IMR-90 (cell line): ENCODE data around the gene HOXA7. TPM values are rescaled to one million over a fixed set of nuclear protein-coding genes. Genes with fewer than 3 reads are reported as not detected.

ENCODE experiments used
- ATAC-seq: fragments of 200-7000 bp; cut with Tn5 transposase; 2 replicates; pipeline ENCODE4 v1.9.1; 2020; ENCODE audit warnings: low read depth, mild to moderate bottlenecking, moderate library complexity
- BruUV-seq: library from RNA; stranded (reverse); fragments of 400-500 nt; replicated peaks from 2 replicates; lab custom pipeline; 2021; lab: Mats Ljungman, UMichigan
- CTCF ChIA-PET: fragments of 300-600 bp; formaldehyde crosslinking; extraction: SDS; loops from one replicate; lab custom pipeline; 2021; ENCODE audit warnings: antibody characterized with exemption; lab: Yijun Ruan, JAX
- POLR2A ChIA-PET: fragments of 300-600 bp; sonication (Branson Sonifier 250); formaldehyde crosslinking; loops from one replicate; lab custom pipeline; 2022; ENCODE audit warnings: antibody characterized with exemption; ENCODE audit not compliant: unreplicated experiment; lab: Charles Lee
- DNase-seq: peaks from one replicate; pipeline ENCODE4 v3.0.0; 2013
- H2AFZ ChIP-seq: replicated peaks from 2 replicates; pipeline ENCODE3; 2013; ENCODE audit warnings: low read length, mild to moderate bottlenecking; ENCODE audit not compliant: poor library complexity
- H2AK5ac ChIP-seq: 2 replicates; pipeline ENCODE4 v1.6.1; 2013; ENCODE audit warnings: low read depth, low read length, inconsistent platforms
- H2AK9ac ChIP-seq: replicated peaks from 2 replicates; pipeline ENCODE3; 2013; ENCODE audit warnings: mild to moderate bottlenecking, low read depth, low read length, moderate library complexity; ENCODE audit not compliant: poor library complexity
- H2BK120ac ChIP-seq: 2 replicates; pipeline ENCODE4 v1.6.1; 2013; ENCODE audit warnings: low read depth, low read length, inconsistent platforms
- H2BK15ac ChIP-seq: 3 replicates; pipeline ENCODE4 v1.6.1; 2013; ENCODE audit warnings: low read depth, low read length, inconsistent platforms
- H2BK20ac ChIP-seq: 2 replicates; pipeline ENCODE4 v1.6.1; 2013; ENCODE audit warnings: low read depth, mild to moderate bottlenecking, inconsistent platforms, low read length, moderate library complexity
- H2BK5ac ChIP-seq: 2 replicates; pipeline ENCODE4 v1.6.1; 2013; ENCODE audit warnings: mild to moderate bottlenecking, low read depth, low read length, inconsistent platforms; ENCODE audit not compliant: poor library complexity, severe bottlenecking
- H3K14ac ChIP-seq: replicated peaks from 2 replicates; pipeline ENCODE4 v1.6.1; 2013; ENCODE audit warnings: low read depth, low read length, inconsistent platforms
- H3K18ac ChIP-seq: 2 replicates; pipeline ENCODE4 v1.6.1; 2013; ENCODE audit warnings: low read depth, low read length, control low read depth
- H3K23ac ChIP-seq: 2 replicates; pipeline ENCODE4 v1.6.1; 2013; ENCODE audit warnings: low read depth, low read length, inconsistent platforms
- H3K27ac ChIP-seq: 2 replicates; pipeline ENCODE4 v1.5.1; 2013; ENCODE audit warnings: mild to moderate bottlenecking, control low read depth, low read length; ENCODE audit not compliant: insufficient read depth
- H3K27me3 ChIP-seq: 2 replicates; pipeline ENCODE4 v1.6.1; 2013; ENCODE audit warnings: low read length; ENCODE audit not compliant: control insufficient read depth, insufficient read depth
- H3K36me3 ChIP-seq: 2 replicates; pipeline ENCODE4 v1.6.1; 2013; ENCODE audit warnings: low read length, mixed read lengths; ENCODE audit not compliant: control insufficient read depth, insufficient read depth
- H3K4ac ChIP-seq: 2 replicates; pipeline ENCODE4 v1.6.1; 2013; ENCODE audit warnings: low read depth, low read length, inconsistent platforms
- H3K4me1 ChIP-seq: 2 replicates; pipeline ENCODE4 v1.6.1; 2013; ENCODE audit warnings: low read length, mixed read lengths; ENCODE audit not compliant: control insufficient read depth, insufficient read depth
- H3K4me2 ChIP-seq: 2 replicates; pipeline ENCODE4 v1.6.1; 2013; ENCODE audit warnings: low read depth, mild to moderate bottlenecking, control low read depth, low read length, moderate library complexity
- H3K4me3 ChIP-seq: 2 replicates; pipeline ENCODE4 v1.5.1; 2013; ENCODE audit warnings: low read depth, mild to moderate bottlenecking, control low read depth, low read length, moderate library complexity; ENCODE audit not compliant: insufficient read depth
- H3K56ac ChIP-seq: 2 replicates; pipeline ENCODE4 v1.6.1; 2013; ENCODE audit warnings: low read length, inconsistent platforms; ENCODE audit not compliant: insufficient read depth; ENCODE audit errors: extremely low read depth
- H3K79me1 ChIP-seq, 2 experiments: 2 replicates each; pipeline ENCODE4 v1.6.1; 2013; ENCODE audit warnings: low read length in 2 of 2, inconsistent platforms in 1 of 2, low read depth in 1 of 2
- H3K9ac ChIP-seq: 2 replicates; pipeline ENCODE4 v1.6.1; 2013; ENCODE audit warnings: low read depth, low read length, control low read depth
- H3K9me1 ChIP-seq: 2 replicates; pipeline ENCODE4 v1.6.1; 2013; ENCODE audit warnings: low read length, inconsistent platforms; ENCODE audit not compliant: insufficient read depth
- H3K9me3 ChIP-seq: 2 replicates; pipeline ENCODE4 v1.6.1; 2013; ENCODE audit warnings: low read length; ENCODE audit not compliant: control insufficient read depth, insufficient read depth
- H4K20me1 ChIP-seq: 2 replicates; pipeline ENCODE4 v1.6.1; 2013; ENCODE audit warnings: low read length, inconsistent platforms; ENCODE audit not compliant: insufficient read depth
- H4K5ac ChIP-seq: 2 replicates; pipeline ENCODE4 v1.6.1; 2013; ENCODE audit warnings: mild to moderate bottlenecking, low read depth, low read length, control low read depth
- H4K8ac ChIP-seq, 2 experiments: 2 replicates each; pipeline ENCODE4 v1.6.1; 2013; ENCODE audit warnings: low read depth in 2 of 2, low read length in 2 of 2, control low read depth in 1 of 2, inconsistent platforms in 1 of 2
- H4K91ac ChIP-seq: 2 replicates; pipeline ENCODE4 v1.6.1; 2013; ENCODE audit warnings: low read depth, low read length, inconsistent platforms; ENCODE audit not compliant: insufficient read depth
- FOS ChIP-seq: fragments of 150-350 bp; IDR thresholded peaks from 2 replicates; pipeline ENCODE4 v1.6.1; 2016; ENCODE audit warnings: low read depth, low read length
- MXI1 ChIP-seq: IDR thresholded peaks from 2 replicates; pipeline ENCODE4 v1.6.1; 2012; ENCODE audit warnings: low read depth, mild to moderate bottlenecking, low read length, moderate library complexity, borderline replicate concordance
- NFE2L2 ChIP-seq: fragments of 150-350 bp; IDR thresholded peaks from 2 replicates; pipeline ENCODE4 v1.6.1; 2016; ENCODE audit warnings: low read depth, mild to moderate bottlenecking, low read length
- POLR2A ChIP-seq: IDR thresholded peaks from 2 replicates; pipeline ENCODE4 v1.6.1; 2012; ENCODE audit warnings: mild to moderate bottlenecking, low read depth, low read length
- RAD21 ChIP-seq: IDR thresholded peaks from 2 replicates; pipeline ENCODE4 v1.6.1; 2012; ENCODE audit warnings: low read length, improper control_type of control experiment
- WGBS, 2 experiments: methylation state at CpG; one replicate each; pipeline versions ENCODE4 v1.1.5 to v1.1.7; 2013; ENCODE audit warnings: missing lambda C conversion rate in 2 of 2; ENCODE audit not compliant: insufficient read length in 1 of 2; ENCODE audit errors: extremely low coverage in 2 of 2; 5-methylcytosine and 5-hydroxymethylcytosine counted together
- dilution Hi-C: fragments of 300-500 bp; cut with HindIII; formaldehyde crosslinking; loops from one replicate; pipeline ENCODE4 v1.14.3; 2018; ENCODE audit warnings: low sequenced_read_pairs; ENCODE audit not compliant: unreplicated experiment
- in situ Hi-C: fragments of 300-500 bp; cut with MboI; formaldehyde crosslinking; loops from 3 replicates; pipeline ENCODE4 v1.14.3; 2019; ENCODE audit warnings: low sequenced_read_pairs, inconsistent platforms, mixed read lengths
- intact Hi-C: fragments of 100-400 bp; cut with micrococcal nuclease; formaldehyde crosslinking; loops from 2 replicates; pipeline ENCODE4 v1.10.0; 2022
- polyA plus RNA-seq, 3 experiments: library from polyadenylated mRNA; depleted of rRNA; stranded (reverse); fragments of >200 nt; gene quantifications; 2 replicates each; pipeline ENCODE4 v1.2.3, GENCODE V29; 2012; ENCODE audit warnings: low replicate concordance in 1 of 3
- total RNA-seq: library from RNA; depleted of rRNA; stranded (reverse); fragments of >200 nt; gene quantifications from 2 replicates; pipeline ENCODE4 v1.2.3, GENCODE V29; 2012
- TF ChIP-seq, protein P1 (sequence below): conservative IDR thresholded peaks from 2 replicates; pipeline ENCODE4 v1.5.1; 2012; ENCODE audit warnings: mild to moderate bottlenecking, low read depth, low read length, improper control_type of control experiment

Gene HOXA7
- total and polyA plus RNA-seq, 2 of the 4 experiments (the other 2 are of a cell fraction): 0.18 to 1.7 TPM

DNA sequence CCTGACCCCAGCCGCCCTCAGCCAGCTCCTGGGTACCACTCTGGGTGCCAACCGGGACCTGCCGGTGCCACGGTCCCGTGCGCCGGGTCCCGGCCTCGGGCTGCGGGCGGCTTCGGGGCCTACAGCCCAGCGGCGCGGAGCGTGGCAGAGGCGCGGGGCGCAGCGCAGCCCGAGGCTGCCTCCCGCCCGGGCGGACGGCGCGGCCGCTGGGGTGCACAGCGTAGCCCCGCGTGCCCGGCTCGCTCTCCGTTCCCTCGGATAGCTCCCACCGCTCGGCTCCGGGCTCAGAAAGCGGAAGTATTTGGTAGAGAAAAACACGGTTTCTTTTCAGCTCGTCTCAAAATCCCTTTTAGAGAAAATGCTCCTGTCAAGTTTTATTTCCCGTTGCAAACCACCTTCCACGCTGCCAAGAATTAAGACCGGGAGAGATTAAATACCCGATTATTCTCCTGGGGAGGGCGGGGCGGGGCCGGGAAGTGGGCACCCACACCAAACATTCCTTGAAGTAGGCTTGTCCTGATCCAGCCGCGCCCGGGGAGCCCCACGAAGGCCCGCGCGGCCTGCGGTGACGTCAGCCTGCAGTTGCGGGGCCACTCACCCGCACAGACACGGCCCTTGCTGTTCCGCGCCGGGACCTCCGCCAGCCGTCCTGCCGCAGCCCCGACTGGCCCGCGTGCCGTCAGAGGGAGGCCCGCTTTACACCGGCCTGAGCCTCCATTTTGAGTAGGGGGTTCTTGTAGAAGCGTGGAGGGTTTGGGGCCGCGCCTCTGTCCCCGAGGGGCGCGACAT is 36.3 kb upstream of the HOXA7 start:
- Histone ChIP-seq H2BK20ac (no peak overlapping the region), H3K14ac (no peak overlapping the region), H2BK15ac (no peak overlapping the region), H4K91ac (no peak overlapping the region), H2AFZ (peak overlapping the region; percentile 9), H3K18ac (no peak overlapping the region), H4K8ac (no peak overlapping the region), H3K23ac (no peak overlapping the region; the same call in 1 of the 2 replicates), H4K20me1 (peaks cover 4% of the 10 kb centered on the region; the same call in 1 of the 2 replicates), H3K56ac (no peak overlapping the region), H3K9me1 (no peaks in the 10 kb centered on the region), H4K5ac (no peak overlapping the region), H2AK9ac (no peak overlapping the region), H3K9ac (no peak overlapping the region), H3K36me3 (no peaks in the 10 kb centered on the region), H3K9me3 (peaks cover 12% of the 10 kb centered on the region; the same call in 1 of the 2 replicates), H3K4me3 (0 out of 2 replicates have a peak overlapping the region, but pooled peaks have one; percentile 4), H3K4ac (no peak overlapping the region), H3K79me1 (no peaks in the 10 kb centered on the region), H3K27me3 (peaks cover 89% of the 10 kb centered on the region), H2BK120ac (no peak overlapping the region), H3K27ac (no peak overlapping the region), H3K4me1 (peaks cover 1% of the 10 kb centered on the region; the same call in 1 of the 2 replicates), H3K4me2 (peak overlapping the region; percentile 41; the same call in 1 of the 2 replicates), H2AK5ac (no peak overlapping the region), H2BK5ac (no peak overlapping the region)
- ATAC-seq (peak; percentile 68), DNase-seq (no peak)
- dilution Hi-C loops (no loop called here), in situ Hi-C loops (loop anchor here (10.0 kb wide), 1 partner anchor 882 kb away; no protein-coding TSS in a partner anchor), intact Hi-C loops (loop anchor here (10.0 kb wide), 4 partner anchors 552 to 1912 kb away; partner anchors contain the start of gene TAX1BP1)
- ChIA-PET CTCF (interaction anchor here (0.7 to 1.3 kb wide), 2 partner anchors 13 to 582 kb away, joined by 3 read pairs; no protein-coding TSS in a partner anchor), POLR2A (no interaction called here)
- TF ChIP-seq MXI1 (no peak), RAD21 (no peak), FOS (no peak), NFE2L2 (no peak), POLR2A (no peak)
- TF ChIP-seq, protein P1, sequence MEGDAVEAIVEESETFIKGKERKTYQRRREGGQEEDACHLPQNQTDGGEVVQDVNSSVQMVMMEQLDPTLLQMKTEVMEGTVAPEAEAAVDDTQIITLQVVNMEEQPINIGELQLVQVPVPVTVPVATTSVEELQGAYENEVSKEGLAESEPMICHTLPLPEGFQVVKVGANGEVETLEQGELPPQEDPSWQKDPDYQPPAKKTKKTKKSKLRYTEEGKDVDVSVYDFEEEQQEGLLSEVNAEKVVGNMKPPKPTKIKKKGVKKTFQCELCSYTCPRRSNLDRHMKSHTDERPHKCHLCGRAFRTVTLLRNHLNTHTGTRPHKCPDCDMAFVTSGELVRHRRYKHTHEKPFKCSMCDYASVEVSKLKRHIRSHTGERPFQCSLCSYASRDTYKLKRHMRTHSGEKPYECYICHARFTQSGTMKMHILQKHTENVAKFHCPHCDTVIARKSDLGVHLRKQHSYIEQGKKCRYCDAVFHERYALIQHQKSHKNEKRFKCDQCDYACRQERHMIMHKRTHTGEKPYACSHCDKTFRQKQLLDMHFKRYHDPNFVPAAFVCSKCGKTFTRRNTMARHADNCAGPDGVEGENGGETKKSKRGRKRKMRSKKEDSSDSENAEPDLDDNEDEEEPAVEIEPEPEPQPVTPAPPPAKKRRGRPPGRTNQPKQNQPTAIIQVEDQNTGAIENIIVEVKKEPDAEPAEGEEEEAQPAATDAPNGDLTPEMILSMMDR: no peak
- no TSS peak for BruUV-seq
- WGBS, 2 experiments: 8% methylated on average over 22 of the region's 78 CpGs; no CpG with 5 or more reads in 1 of the 2 experiments
